Measurements from ENCODE around the gene CHCHD6. TPM values are rescaled to one million over a fixed set of nuclear protein-coding genes. Genes with fewer than 3 reads are reported as not detected.

CHCHD6 gene
- polyA plus RNA-seq, 4 donors, result 2.2 to 15.0 (median 7.4) TPM

- Histone ChIP-seq H3K4me3 (ENCODE audit: low read depth in 1 of 3, low read length in 3 of 3) (no peak overlapping the region), H3K9me3 (ENCODE audit: control insufficient read depth in 2 of 2, insufficient read depth in 1 of 2, low read depth in 1 of 2, low read length in 1 of 2) (no peaks in the 10 kb centered on the region), H3K36me3 (ENCODE audit: control insufficient read depth in 3 of 3, insufficient read depth in 2 of 3, low read depth in 1 of 3, low read length in 3 of 3) (peaks cover 0 to 2% (median 0%) of the 10 kb centered on the region in 3 donors), H3K4me1 (ENCODE audit: control insufficient read depth in 3 of 3, insufficient read depth in 2 of 3, low read depth in 1 of 3, low read length in 2 of 3) (no peaks in the 10 kb centered on the region), H3K27me3 (ENCODE audit: control insufficient read depth in 3 of 3, insufficient read depth in 3 of 3, low read length in 3 of 3) (no peaks in the 10 kb centered on the region), H3K27ac (ENCODE audit: low read depth in 1 of 3, low read length in 2 of 3) (no peak overlapping the region)
- FAIRE-seq, result no peak
- WGBS, 3 donors, result 79 to 87% (median 85%) methylated on average over 10 of the region's 10 CpGs
- no peak for DNase-seq
Observed at GRCh38 chr3:126850370-126851085, 146.5 kb downstream of the CHCHD6 start.

- FAIRE-seq (no peak), DNase-seq (no peak)
- Histone ChIP-seq H3K36me3 (ENCODE audit: control insufficient read depth in 3 of 3, insufficient read depth in 2 of 3, low read depth in 1 of 3, low read length in 3 of 3) (peaks cover 0 to 2% (median 0%) of the 10 kb centered on the region in 3 donors), H3K27ac (ENCODE audit: low read depth in 1 of 3, low read length in 2 of 3) (no peak overlapping the region), H3K4me1 (ENCODE audit: control insufficient read depth in 3 of 3, insufficient read depth in 2 of 3, low read depth in 1 of 3, low read length in 2 of 3) (no peaks in the 10 kb centered on the region), H3K4me3 (ENCODE audit: low read depth in 1 of 3, low read length in 3 of 3) (no peak overlapping the region), H3K27me3 (ENCODE audit: control insufficient read depth in 3 of 3, insufficient read depth in 3 of 3, low read length in 3 of 3) (no peaks in the 10 kb centered on the region), H3K9me3 (ENCODE audit: control insufficient read depth in 2 of 2, insufficient read depth in 1 of 2, low read depth in 1 of 2, low read length in 1 of 2) (no peaks in the 10 kb centered on the region)
- 97% methylated on average over 6 of the region's 6 CpGs for WGBS, 3 donors
Observed at GRCh38 chr3:126851382-126851781, 147.3 kb downstream of the CHCHD6 start.

- Histone ChIP-seq H3K36me3 (ENCODE audit: control insufficient read depth in 3 of 3, insufficient read depth in 2 of 3, low read depth in 1 of 3, low read length in 3 of 3) (peaks cover 0 to 2% (median 0%) of the 10 kb centered on the region in 3 donors), H3K9me3 (ENCODE audit: control insufficient read depth in 2 of 2, insufficient read depth in 1 of 2, low read depth in 1 of 2, low read length in 1 of 2) (no peaks in the 10 kb centered on the region), H3K4me1 (ENCODE audit: control insufficient read depth in 3 of 3, insufficient read depth in 2 of 3, low read depth in 1 of 3, low read length in 2 of 3) (no peaks in the 10 kb centered on the region), H3K27ac (ENCODE audit: low read depth in 1 of 3, low read length in 2 of 3) (no peak overlapping the region), H3K27me3 (ENCODE audit: control insufficient read depth in 3 of 3, insufficient read depth in 3 of 3, low read length in 3 of 3) (no peaks in the 10 kb centered on the region), H3K4me3 (ENCODE audit: low read depth in 1 of 3, low read length in 3 of 3) (no peak overlapping the region)
- 91 to 96% (median 94%) methylated on average over 6 of the region's 6 CpGs for WGBS, 3 donors
- no peak for FAIRE-seq
- DNase-seq, result no peak
Observed at GRCh38 chr3:126851934-126852333, 147.9 kb downstream of the CHCHD6 start.

GRCh38 chr3:126852511-126852910 is 148.5 kb downstream of the CHCHD6 start:
- peaks cover 0 to 2% (median 0%) of the 10 kb centered on the region in 3 donors for H3K36me3 ChIP-seq (ENCODE audit: control insufficient read depth in 3 of 3, insufficient read depth in 2 of 3, low read depth in 1 of 3, low read length in 3 of 3)
- DNase-seq (no peak), FAIRE-seq (no peak)
- no peak overlapping the region for H3K4me3 ChIP-seq (ENCODE audit: low read depth in 1 of 3, low read length in 3 of 3)
- WGBS, 3 donors, result 91 to 94% (median 92%) methylated on average over 10 of the region's 10 CpGs
- no peaks in the 10 kb centered on the region for H3K9me3 ChIP-seq (ENCODE audit: control insufficient read depth in 2 of 2, insufficient read depth in 1 of 2, low read depth in 1 of 2, low read length in 1 of 2)
- H3K27ac ChIP-seq (ENCODE audit: low read depth in 1 of 3, low read length in 2 of 3), result no peak overlapping the region
- H3K4me1 ChIP-seq (ENCODE audit: control insufficient read depth in 3 of 3, insufficient read depth in 2 of 3, low read depth in 1 of 3, low read length in 2 of 3), result no peaks in the 10 kb centered on the region
- no peaks in the 10 kb centered on the region for H3K27me3 ChIP-seq (ENCODE audit: control insufficient read depth in 3 of 3, insufficient read depth in 3 of 3, low read length in 3 of 3)

GRCh38 chr3:126854666-126855065 is 150.6 kb downstream of the CHCHD6 start:
- no peak overlapping the region for H3K4me3 ChIP-seq (ENCODE audit: low read depth in 1 of 3, low read length in 3 of 3)
- no peak for FAIRE-seq
- 94 to 95% (median 95%) methylated on average over 5 of the region's 5 CpGs for WGBS, 3 donors
- H3K27me3 ChIP-seq (ENCODE audit: control insufficient read depth in 3 of 3, insufficient read depth in 3 of 3, low read length in 3 of 3), result no peaks in the 10 kb centered on the region
- no peaks in the 10 kb centered on the region for H3K4me1 ChIP-seq (ENCODE audit: control insufficient read depth in 3 of 3, insufficient read depth in 2 of 3, low read depth in 1 of 3, low read length in 2 of 3)
- H3K36me3 ChIP-seq (ENCODE audit: control insufficient read depth in 3 of 3, insufficient read depth in 2 of 3, low read depth in 1 of 3, low read length in 3 of 3), result peaks cover 0 to 2% (median 0%) of the 10 kb centered on the region in 3 donors
- H3K9me3 ChIP-seq (ENCODE audit: control insufficient read depth in 2 of 2, insufficient read depth in 1 of 2, low read depth in 1 of 2, low read length in 1 of 2), result no peaks in the 10 kb centered on the region
- H3K27ac ChIP-seq (ENCODE audit: low read depth in 1 of 3, low read length in 2 of 3), result no peak overlapping the region
- DNase-seq, result no peak

- Histone ChIP-seq H3K27ac (ENCODE audit: low read depth in 1 of 3, low read length in 2 of 3) (no peak overlapping the region), H3K4me3 (ENCODE audit: low read depth in 1 of 3, low read length in 3 of 3) (no peak overlapping the region), H3K27me3 (ENCODE audit: control insufficient read depth in 3 of 3, insufficient read depth in 3 of 3, low read length in 3 of 3) (no peaks in the 10 kb centered on the region), H3K4me1 (ENCODE audit: control insufficient read depth in 3 of 3, insufficient read depth in 2 of 3, low read depth in 1 of 3, low read length in 2 of 3) (no peaks in the 10 kb centered on the region), H3K9me3 (ENCODE audit: control insufficient read depth in 2 of 2, insufficient read depth in 1 of 2, low read depth in 1 of 2, low read length in 1 of 2) (no peaks in the 10 kb centered on the region), H3K36me3 (ENCODE audit: control insufficient read depth in 3 of 3, insufficient read depth in 2 of 3, low read depth in 1 of 3, low read length in 3 of 3) (peaks cover 0 to 2% (median 0%) of the 10 kb centered on the region in 3 donors)
- FAIRE-seq, result no peak
- 95 to 97% (median 95%) methylated on average over 4 of the region's 4 CpGs for WGBS, 3 donors
- no peak for DNase-seq
Observed at GRCh38 chr3:126855374-126855773, 151.3 kb downstream of the CHCHD6 start.

- DNase-seq, result no peak
- no peaks in the 10 kb centered on the region for H3K9me3 ChIP-seq (ENCODE audit: control insufficient read depth in 2 of 2, insufficient read depth in 1 of 2, low read depth in 1 of 2, low read length in 1 of 2)
- H3K27me3 ChIP-seq (ENCODE audit: control insufficient read depth in 3 of 3, insufficient read depth in 3 of 3, low read length in 3 of 3), result no peaks in the 10 kb centered on the region
- WGBS, 3 donors, result 92 to 95% (median 94%) methylated on average over 6 of the region's 6 CpGs
- H3K4me3 ChIP-seq (ENCODE audit: low read depth in 1 of 3, low read length in 3 of 3), result no peak overlapping the region
- FAIRE-seq, result no peak
- H3K36me3 ChIP-seq (ENCODE audit: control insufficient read depth in 3 of 3, insufficient read depth in 2 of 3, low read depth in 1 of 3, low read length in 3 of 3), result no peaks in the 10 kb centered on the region
- H3K27ac ChIP-seq (ENCODE audit: low read depth in 1 of 3, low read length in 2 of 3), result no peak overlapping the region
- no peaks in the 10 kb centered on the region for H3K4me1 ChIP-seq (ENCODE audit: control insufficient read depth in 3 of 3, insufficient read depth in 2 of 3, low read depth in 1 of 3, low read length in 2 of 3)
Observed at GRCh38 chr3:126857928-126858327, 153.9 kb downstream of the CHCHD6 start.

GRCh38 chr3:126858401-126858800 is 154.4 kb downstream of the CHCHD6 start:
- no peak overlapping the region for H3K4me3 ChIP-seq (ENCODE audit: low read depth in 1 of 3, low read length in 3 of 3)
- 93 to 94% (median 93%) methylated on average over 11 of the region's 11 CpGs for WGBS, 3 donors
- H3K36me3 ChIP-seq (ENCODE audit: control insufficient read depth in 3 of 3, insufficient read depth in 2 of 3, low read depth in 1 of 3, low read length in 3 of 3), result no peaks in the 10 kb centered on the region
- H3K27me3 ChIP-seq (ENCODE audit: control insufficient read depth in 3 of 3, insufficient read depth in 3 of 3, low read length in 3 of 3), result no peaks in the 10 kb centered on the region
- DNase-seq (no peak), FAIRE-seq (no peak)
- H3K27ac ChIP-seq (ENCODE audit: low read depth in 1 of 3, low read length in 2 of 3), result no peak overlapping the region
- no peaks in the 10 kb centered on the region for H3K4me1 ChIP-seq (ENCODE audit: control insufficient read depth in 3 of 3, insufficient read depth in 2 of 3, low read depth in 1 of 3, low read length in 2 of 3)
- no peaks in the 10 kb centered on the region for H3K9me3 ChIP-seq (ENCODE audit: control insufficient read depth in 2 of 2, insufficient read depth in 1 of 2, low read depth in 1 of 2, low read length in 1 of 2)

GRCh38 chr3:126858887-126859286 is 154.8 kb downstream of the CHCHD6 start:
- H3K4me3 ChIP-seq (ENCODE audit: low read depth in 1 of 3, low read length in 3 of 3), result no peak overlapping the region
- no peak overlapping the region for H3K27ac ChIP-seq (ENCODE audit: low read depth in 1 of 3, low read length in 2 of 3)
- 90 to 94% (median 94%) methylated on average over 10 of the region's 10 CpGs for WGBS, 3 donors
- no peaks in the 10 kb centered on the region for H3K36me3 ChIP-seq (ENCODE audit: control insufficient read depth in 3 of 3, insufficient read depth in 2 of 3, low read depth in 1 of 3, low read length in 3 of 3)
- no peaks in the 10 kb centered on the region for H3K27me3 ChIP-seq (ENCODE audit: control insufficient read depth in 3 of 3, insufficient read depth in 3 of 3, low read length in 3 of 3)
- FAIRE-seq (no peak), DNase-seq (no peak)
- H3K4me1 ChIP-seq (ENCODE audit: control insufficient read depth in 3 of 3, insufficient read depth in 2 of 3, low read depth in 1 of 3, low read length in 2 of 3), result no peaks in the 10 kb centered on the region
- no peaks in the 10 kb centered on the region for H3K9me3 ChIP-seq (ENCODE audit: control insufficient read depth in 2 of 2, insufficient read depth in 1 of 2, low read depth in 1 of 2, low read length in 1 of 2)
